ENCODE measurements around the gene MANBA. TPM values are rescaled to one million over a fixed set of nuclear protein-coding genes. Genes with fewer than 3 reads are reported as not detected.

Gene MANBA
- total and polyA plus RNA-seq, 2 of the 13 experiments (the other 11 are each of a cell fraction or from before 2014, with no cell fraction given) = 11.7 to 33.3 TPM

- TF ChIP-seq ZNF280D (CRISPR knock-in tag; IDR thresholded peaks at IDR 0.05) (no peak), ZNF776 (CRISPR knock-in tag; IDR thresholded peaks at IDR 0.05) (no peak), ZNF331 (CRISPR knock-in tag; IDR thresholded peaks at IDR 0.05) (no peak), ZNF766 (CRISPR knock-in tag; IDR thresholded peaks at IDR 0.05; ENCODE audit: borderline replicate concordance) (0 out of 2 replicates have a peak, but pooled peaks have one; percentile 44), RBM22 (optimal IDR thresholded peaks at IDR 0.05; ENCODE audit: low read length) (no peak), ZMAT3 (CRISPR knock-in tag; conservative IDR thresholded peaks at IDR 0.05) (no peak), MAFK (conservative IDR thresholded peaks at IDR 0.05 in 1 of 2, IDR thresholded peaks at IDR 0.05 in 1 of 2; ENCODE audit: low read length in 2 of 2) (no peak), ZNF781 (CRISPR knock-in tag; IDR thresholded peaks at IDR 0.05; ENCODE audit: borderline replicate concordance, not compliant biosample characterization) (no peak), ZSCAN30 (CRISPR knock-in tag; IDR thresholded peaks at IDR 0.05) (no peak), CEBPG (CRISPR knock-in tag; IDR thresholded peaks at IDR 0.05) (no peak; the same call in 1 of the 2 replicates), ZNF124 (CRISPR knock-in tag; IDR thresholded peaks at IDR 0.05) (peak; percentile 68; the same call in 1 of the 2 replicates), DBP (CRISPR knock-in tag; IDR thresholded peaks at IDR 0.05; ENCODE audit: not compliant biosample characterization) (no peak), TARDBP (CRISPR knock-in tag; IDR thresholded peaks at IDR 0.05) (peak; percentile 46; the same call in 1 of the 2 replicates), ZNF343 (CRISPR knock-in tag; IDR thresholded peaks at IDR 0.05) (no peak), ZFP90 (CRISPR knock-in tag; IDR thresholded peaks at IDR 0.05; ENCODE audit: borderline replicate concordance) (no peak; the same call in 1 of the 2 replicates), ZNF660 (CRISPR knock-in tag; IDR thresholded peaks at IDR 0.05; ENCODE audit: borderline replicate concordance, low read depth) (no peak), EZH2 (conservative IDR thresholded peaks at IDR 0.05; ENCODE audit: low read depth, low read length) (no peak), SNAI1 (CRISPR knock-in tag; IDR thresholded peaks at IDR 0.05; ENCODE audit: borderline replicate concordance) (no peak), SP4 (CRISPR knock-in tag; IDR thresholded peaks at IDR 0.05) (no peak), HNF4A (CRISPR knock-in tag; IDR thresholded peaks at IDR 0.05) (peak; percentile 91), RERE (CRISPR knock-in tag; IDR thresholded peaks at IDR 0.05; ENCODE audit: low read depth) (no peak)
Observed at GRCh38 chr4:102620697-102621497, 139.9 kb downstream of the MANBA start (continued).
